CD4-positive, alpha-beta T cell (primary cell): ENCODE results near the gene ROCK2. TPM values are rescaled to one million over a fixed set of nuclear protein-coding genes. Genes with fewer than 3 reads are reported as not detected.

ENCODE experiments used
- ATAC-seq: fragments of 200-7000 bp; cut with Tn5 transposase; one replicate; pipeline ENCODE4 v1.10.0; 2022; ENCODE audit warnings: mild to moderate bottlenecking; ENCODE audit not compliant: poor library complexity
- CTCF ChIA-PET: fragments of 350-600 bp; sonication (Branson Sonifier 250); formaldehyde crosslinking; loops from one replicate; lab custom pipeline; 2021; ENCODE audit warnings: antibody characterized with exemption, inconsistent platforms; lab: Charles Lee
- POLR2A ChIA-PET: fragments of 350-600 bp; sonication (Branson Sonifier 250); formaldehyde crosslinking; loops from one replicate; lab custom pipeline; 2021; ENCODE audit warnings: antibody characterized with exemption, inconsistent platforms; lab: Charles Lee
- DNase-seq, 14 experiments: peaks; one replicate each; pipeline ENCODE4 v3.0.0-alpha.2; 2013 to 2020; ENCODE audit warnings: mixed read lengths in 2 of 14
- H3K27ac ChIP-seq, 2 donors: one replicate each; pipeline versions ENCODE4 v1.5.1 to v1.7.0; 2013; ENCODE audit warnings: low read length in 2 of 2, low read depth in 1 of 2, mild to moderate bottlenecking in 1 of 2
- H3K27me3 ChIP-seq, 2 experiments: 1 replicate in 1 of 2; 2 replicates in 1 of 2; pipeline versions ENCODE4 v1.6.1 to v1.7.0; 2013; ENCODE audit warnings: low read length in 2 of 2, control low read depth in 1 of 2, mild to moderate bottlenecking in 1 of 2, moderate library complexity in 1 of 2; ENCODE audit not compliant: insufficient read depth in 2 of 2, control insufficient read depth in 1 of 2
- H3K36me3 ChIP-seq: one replicate; pipeline ENCODE4 v1.6.1; 2013; ENCODE audit warnings: low read length, control low read depth; ENCODE audit not compliant: insufficient read depth
- H3K4me1 ChIP-seq: one replicate; pipeline ENCODE4 v1.6.1; 2013; ENCODE audit warnings: low read length, control low read depth; ENCODE audit not compliant: insufficient read depth
- H3K4me3 ChIP-seq: one replicate; pipeline ENCODE4 v1.5.1; 2013; ENCODE audit warnings: mild to moderate bottlenecking, low read length, moderate library complexity
- H3K9me3 ChIP-seq, 2 experiments: 1 replicate in 1 of 2; 2 replicates in 1 of 2; pipeline versions ENCODE4 v1.6.1 to v1.7.0; 2013; ENCODE audit warnings: low read length in 2 of 2, mild to moderate bottlenecking in 2 of 2, control low read depth in 1 of 2, moderate library complexity in 1 of 2; ENCODE audit not compliant: control insufficient read depth in 1 of 2, insufficient read depth in 1 of 2
- H3K27ac Mint-ChIP-seq: one replicate; pipeline ENCODE4 v1.8.0; 2020; ENCODE audit warnings: mixed read lengths
- H3K27me3 Mint-ChIP-seq: one replicate; pipeline ENCODE4 v1.8.0; 2021; ENCODE audit warnings: mixed read lengths
- H3K36me3 Mint-ChIP-seq: one replicate; pipeline ENCODE4 v1.8.0; 2021; ENCODE audit warnings: low read depth, mixed read lengths
- H3K4me1 Mint-ChIP-seq: one replicate; pipeline ENCODE4 v1.8.0; 2021; ENCODE audit warnings: low read depth, mixed read lengths
- H3K4me3 Mint-ChIP-seq: one replicate; pipeline ENCODE4 v1.8.0; 2020; ENCODE audit warnings: mild to moderate bottlenecking, mixed read lengths
- H3K9me3 Mint-ChIP-seq: one replicate; pipeline ENCODE4 v1.8.0; 2020; ENCODE audit warnings: mixed read lengths
- intact Hi-C, 2 experiments: fragments of 100-400 bp; cut with DNase I in 1 of 2; cut with micrococcal nuclease in 1 of 2; formaldehyde crosslinking; loops; one replicate each; pipeline versions ENCODE4 v1.15.1 to v1.9.0; 2023 to 2025; cut with DNase I, micrococcal nuclease
- total RNA-seq, 174 experiments: library from RNA in 2 of 174; stranded (reverse) in 2 of 174; gene quantifications; one replicate each; pipeline ENCODE4 v1.2.3 and lab custom pipeline; 2021 to 2026
- TF ChIP-seq, protein P1 (sequence below): fragments of 200-600 bp; IDR thresholded peaks from one replicate; pipeline ENCODE4 v1.8.0; 2022; ENCODE audit warnings: antibody characterized with exemption, mild to moderate bottlenecking

Gene ROCK2
- total RNA-seq, 2 experiments from 2014 or later: 6.9 to 9.4 TPM

DNA sequence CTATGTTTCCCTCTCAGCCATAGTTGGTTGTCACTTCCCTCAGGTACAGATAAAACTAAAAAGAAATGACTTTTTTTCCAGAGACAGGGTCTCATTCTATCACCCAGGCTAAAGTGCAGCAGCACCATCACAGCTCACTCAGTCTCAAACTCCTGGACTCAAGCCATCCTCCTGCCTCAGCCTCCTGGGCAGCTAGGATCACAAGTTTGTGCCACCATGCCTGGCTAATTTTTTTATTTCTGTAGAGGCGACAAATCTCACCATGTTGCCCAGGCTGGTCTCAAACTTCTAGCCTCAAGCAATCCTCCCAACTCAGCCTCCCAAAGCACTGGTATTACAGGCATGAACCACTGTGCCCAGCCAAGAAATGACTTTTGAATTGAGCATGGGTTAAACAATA lies 8.2 kb downstream of the ROCK2 start:
- DNase-seq (no peak), ATAC-seq (no peak)
- intact Hi-C loops: no loop called here
- CTCF ChIA-PET: no interaction called here
- Histone ChIP-seq H3K9me3 (no peaks in the 10 kb centered on the region), H3K4me3 (no peak overlapping the region), H3K27me3 (no peaks in the 10 kb centered on the region), H3K4me1 (no peaks in the 10 kb centered on the region), H3K27ac (no peak overlapping the region), H3K36me3 (no peaks in the 10 kb centered on the region)
- peaks cover 5% of the 10 kb centered on the region for H3K9me3 Mint-ChIP-seq
- no peaks in the 10 kb centered on the region for H3K27me3 Mint-ChIP-seq
- peaks cover 54% of the 10 kb centered on the region for H3K4me1 Mint-ChIP-seq
- H3K4me3 Mint-ChIP-seq: no peak overlapping the region
- POLR2A ChIA-PET: no interaction called here
- H3K27ac Mint-ChIP-seq: no peak overlapping the region
- TF ChIP-seq, protein P1, sequence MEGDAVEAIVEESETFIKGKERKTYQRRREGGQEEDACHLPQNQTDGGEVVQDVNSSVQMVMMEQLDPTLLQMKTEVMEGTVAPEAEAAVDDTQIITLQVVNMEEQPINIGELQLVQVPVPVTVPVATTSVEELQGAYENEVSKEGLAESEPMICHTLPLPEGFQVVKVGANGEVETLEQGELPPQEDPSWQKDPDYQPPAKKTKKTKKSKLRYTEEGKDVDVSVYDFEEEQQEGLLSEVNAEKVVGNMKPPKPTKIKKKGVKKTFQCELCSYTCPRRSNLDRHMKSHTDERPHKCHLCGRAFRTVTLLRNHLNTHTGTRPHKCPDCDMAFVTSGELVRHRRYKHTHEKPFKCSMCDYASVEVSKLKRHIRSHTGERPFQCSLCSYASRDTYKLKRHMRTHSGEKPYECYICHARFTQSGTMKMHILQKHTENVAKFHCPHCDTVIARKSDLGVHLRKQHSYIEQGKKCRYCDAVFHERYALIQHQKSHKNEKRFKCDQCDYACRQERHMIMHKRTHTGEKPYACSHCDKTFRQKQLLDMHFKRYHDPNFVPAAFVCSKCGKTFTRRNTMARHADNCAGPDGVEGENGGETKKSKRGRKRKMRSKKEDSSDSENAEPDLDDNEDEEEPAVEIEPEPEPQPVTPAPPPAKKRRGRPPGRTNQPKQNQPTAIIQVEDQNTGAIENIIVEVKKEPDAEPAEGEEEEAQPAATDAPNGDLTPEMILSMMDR: no peak
- H3K36me3 Mint-ChIP-seq: no peaks in the 10 kb centered on the region

- no peak for DNase-seq
- ChIA-PET CTCF (no interaction called here), POLR2A (no interaction called here)
- no peaks in the 10 kb centered on the region for H3K36me3 Mint-ChIP-seq
- no peaks in the 10 kb centered on the region for H3K36me3 ChIP-seq
- H3K9me3 ChIP-seq: no peaks in the 10 kb centered on the region
- intact Hi-C loops: no loop called here
- H3K4me1 ChIP-seq: no peaks in the 10 kb centered on the region
- no peak overlapping the region for H3K27ac Mint-ChIP-seq
- TF ChIP-seq, protein P1: no peak
- H3K4me1 Mint-ChIP-seq: peaks cover 32% of the 10 kb centered on the region
- H3K27me3 ChIP-seq: no peaks in the 10 kb centered on the region
- ATAC-seq: no peak
- H3K9me3 Mint-ChIP-seq: peaks cover 5% of the 10 kb centered on the region
- H3K4me3 Mint-ChIP-seq: no peak overlapping the region
- H3K4me3 ChIP-seq: no peak overlapping the region
- no peak overlapping the region for H3K27ac ChIP-seq
- H3K27me3 Mint-ChIP-seq: no peaks in the 10 kb centered on the region
Observed at GRCh38 chr2:11333427-11334183, 10.8 kb downstream of the ROCK2 start.

DNA sequence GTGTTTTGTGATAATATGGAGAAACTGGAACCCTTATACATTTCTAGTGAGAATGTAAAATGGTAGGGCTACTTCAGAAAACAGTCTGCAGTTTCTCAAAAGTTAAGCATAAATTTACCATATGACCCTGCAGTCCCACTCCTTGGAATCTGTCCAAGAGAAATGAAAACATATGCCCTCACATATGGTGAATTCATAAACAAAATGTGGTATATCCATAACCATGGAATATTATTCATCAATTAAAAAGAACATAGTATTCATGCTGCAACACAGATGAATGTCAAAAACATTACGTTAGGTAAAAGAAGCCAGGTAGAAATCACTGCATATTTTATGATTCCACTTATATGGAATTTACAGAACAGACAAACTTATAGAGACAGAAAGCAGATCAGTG lies 11.8 kb downstream of the ROCK2 start:
- no peak overlapping the region for H3K27ac ChIP-seq
- no peak overlapping the region for H3K4me3 Mint-ChIP-seq
- no peaks in the 10 kb centered on the region for H3K36me3 ChIP-seq
- TF ChIP-seq, protein P1: no peak
- H3K27me3 Mint-ChIP-seq: no peaks in the 10 kb centered on the region
- POLR2A ChIA-PET: no interaction called here
- DNase-seq (no peak), ATAC-seq (no peak)
- H3K4me1 ChIP-seq: no peaks in the 10 kb centered on the region
- no peaks in the 10 kb centered on the region for H3K36me3 Mint-ChIP-seq
- no peak overlapping the region for H3K4me3 ChIP-seq
- H3K27ac Mint-ChIP-seq: no peak overlapping the region
- H3K9me3 ChIP-seq: no peaks in the 10 kb centered on the region
- H3K4me1 Mint-ChIP-seq: peaks cover 38% of the 10 kb centered on the region
- peaks cover 5% of the 10 kb centered on the region for H3K9me3 Mint-ChIP-seq
- CTCF ChIA-PET: no interaction called here
- intact Hi-C loops: no loop called here
- no peaks in the 10 kb centered on the region for H3K27me3 ChIP-seq
